Stimulated activated naive CD8-positive, alpha-beta T cell treated with anti-CD3 and anti-CD28 coated beads, Interleukin-15, Interleukin-2, amounts not matched to agents 100 ng/mL and 50 ng/mL, for 24 hours (primary cell): Measurements from ENCODE around the gene MLLT3.

ENCODE experiments used
- H3K27ac Mint-ChIP-seq: one replicate; pipeline ENCODE4 v1.8.0; 2021; ENCODE audit warnings: mild to moderate bottlenecking, mixed read lengths
- H3K27me3 Mint-ChIP-seq: one replicate; pipeline ENCODE4 v1.8.0; 2021; ENCODE audit warnings: mixed read lengths
- H3K36me3 Mint-ChIP-seq: one replicate; pipeline ENCODE4 v1.8.0; 2021; ENCODE audit warnings: low read depth, mixed read lengths
- H3K4me1 Mint-ChIP-seq: one replicate; pipeline ENCODE4 v1.8.0; 2021; ENCODE audit warnings: low read depth, mixed read lengths
- H3K4me3 Mint-ChIP-seq: one replicate; pipeline ENCODE4 v1.8.0; 2021; ENCODE audit warnings: mild to moderate bottlenecking, mixed read lengths
- H3K9me3 Mint-ChIP-seq: one replicate; pipeline ENCODE4 v1.8.0; 2021; ENCODE audit warnings: mixed read lengths

Gene MLLT3

GRCh38 chr9:20619487-20620200 lies 2.7 kb downstream of the MLLT3 start:
- Mint-ChIP-seq H3K27me3 (no peaks in the 10 kb centered on the region), H3K4me1 (peaks cover 58% of the 10 kb centered on the region), H3K4me3 (peak overlapping the region; percentile 90), H3K27ac (peak overlapping the region; percentile 66), H3K36me3 (peaks cover 22% of the 10 kb centered on the region), H3K9me3 (no peaks in the 10 kb centered on the region)

- H3K27me3 Mint-ChIP-seq: no peaks in the 10 kb centered on the region
- no peak overlapping the region for H3K4me3 Mint-ChIP-seq
- no peak overlapping the region for H3K27ac Mint-ChIP-seq
- no peaks in the 10 kb centered on the region for H3K9me3 Mint-ChIP-seq
- peaks cover 55% of the 10 kb centered on the region for H3K4me1 Mint-ChIP-seq
- H3K36me3 Mint-ChIP-seq: peaks cover 22% of the 10 kb centered on the region
Observed at GRCh38 chr9:20618361-20618802, 3.9 kb downstream of the MLLT3 start.

- Mint-ChIP-seq H3K4me1 (peaks cover 70% of the 10 kb centered on the region), H3K4me3 (no peak overlapping the region), H3K36me3 (peaks cover 22% of the 10 kb centered on the region), H3K27me3 (no peaks in the 10 kb centered on the region), H3K27ac (no peak overlapping the region), H3K9me3 (no peaks in the 10 kb centered on the region)
Observed at GRCh38 chr9:20616808-20617207, 5.5 kb downstream of the MLLT3 start.

GRCh38 chr9:20614602-20615216 lies 7.6 kb downstream of the MLLT3 start:
- no peak overlapping the region for H3K4me3 Mint-ChIP-seq

GRCh38 chr9:20611691-20612287 lies 10.5 kb downstream of the MLLT3 start:
- H3K4me1 Mint-ChIP-seq: peaks cover 76% of the 10 kb centered on the region
- H3K4me3 Mint-ChIP-seq: no peak overlapping the region
- no peaks in the 10 kb centered on the region for H3K27me3 Mint-ChIP-seq
- H3K9me3 Mint-ChIP-seq: no peaks in the 10 kb centered on the region
- H3K27ac Mint-ChIP-seq: peak overlapping the region; percentile 4
- H3K36me3 Mint-ChIP-seq: peaks cover 4% of the 10 kb centered on the region

More at GRCh38 chr9:20614602-20615216, 7.6 kb downstream of the MLLT3 start:
- Mint-ChIP-seq H3K27ac (peak overlapping the region; percentile 8), H3K27me3 (no peaks in the 10 kb centered on the region), H3K36me3 (peaks cover 18% of the 10 kb centered on the region), H3K9me3 (no peaks in the 10 kb centered on the region), H3K4me1 (peaks cover 78% of the 10 kb centered on the region)

GRCh38 chr9:20610591-20610990 lies 11.7 kb downstream of the MLLT3 start:
- H3K4me1 Mint-ChIP-seq: peaks cover 80% of the 10 kb centered on the region
- no peaks in the 10 kb centered on the region for H3K36me3 Mint-ChIP-seq
- H3K27me3 Mint-ChIP-seq: no peaks in the 10 kb centered on the region
- H3K9me3 Mint-ChIP-seq: no peaks in the 10 kb centered on the region
- no peak overlapping the region for H3K4me3 Mint-ChIP-seq
- H3K27ac Mint-ChIP-seq: no peak overlapping the region

GRCh38 chr9:20608582-20608981 lies 13.7 kb downstream of the MLLT3 start:
- Mint-ChIP-seq H3K9me3 (no peaks in the 10 kb centered on the region), H3K27ac (no peak overlapping the region), H3K27me3 (no peaks in the 10 kb centered on the region), H3K4me1 (peaks cover 88% of the 10 kb centered on the region), H3K36me3 (no peaks in the 10 kb centered on the region), H3K4me3 (peak overlapping the region; percentile 1)

GRCh38 chr9:20606652-20607051 lies 15.6 kb downstream of the MLLT3 start:
- Mint-ChIP-seq H3K4me1 (peaks cover 88% of the 10 kb centered on the region), H3K4me3 (peak overlapping the region; percentile 20)

GRCh38 chr9:20604562-20604961 lies 17.7 kb downstream of the MLLT3 start:
- Mint-ChIP-seq H3K4me1 (peaks cover 84% of the 10 kb centered on the region), H3K4me3 (peak overlapping the region; percentile 67), H3K9me3 (no peaks in the 10 kb centered on the region), H3K27me3 (no peaks in the 10 kb centered on the region), H3K27ac (no peak overlapping the region), H3K36me3 (peaks cover 4% of the 10 kb centered on the region)

More at GRCh38 chr9:20606652-20607051, 15.6 kb downstream of the MLLT3 start:
- Mint-ChIP-seq H3K27ac (no peak overlapping the region), H3K9me3 (no peaks in the 10 kb centered on the region), H3K27me3 (no peaks in the 10 kb centered on the region), H3K36me3 (no peaks in the 10 kb centered on the region)

GRCh38 chr9:20603524-20604268 lies 18.6 kb downstream of the MLLT3 start:
- Mint-ChIP-seq H3K4me3 (peak overlapping the region; percentile 67), H3K9me3 (no peaks in the 10 kb centered on the region), H3K27ac (peak overlapping the region; percentile 52), H3K4me1 (peaks cover 84% of the 10 kb centered on the region), H3K27me3 (no peaks in the 10 kb centered on the region), H3K36me3 (peaks cover 4% of the 10 kb centered on the region)

- H3K27me3 Mint-ChIP-seq: no peaks in the 10 kb centered on the region
- H3K4me3 Mint-ChIP-seq: no peak overlapping the region
- H3K4me1 Mint-ChIP-seq: peaks cover 80% of the 10 kb centered on the region
- peak overlapping the region; percentile 69 for H3K27ac Mint-ChIP-seq
- peaks cover 4% of the 10 kb centered on the region for H3K36me3 Mint-ChIP-seq
- no peaks in the 10 kb centered on the region for H3K9me3 Mint-ChIP-seq
Observed at GRCh38 chr9:20601292-20601691, 21.0 kb downstream of the MLLT3 start.

- H3K4me1 Mint-ChIP-seq: peaks cover 79% of the 10 kb centered on the region
- H3K4me3 Mint-ChIP-seq: no peak overlapping the region
- no peaks in the 10 kb centered on the region for H3K9me3 Mint-ChIP-seq
- H3K36me3 Mint-ChIP-seq: peaks cover 10% of the 10 kb centered on the region
- H3K27me3 Mint-ChIP-seq: no peaks in the 10 kb centered on the region
- H3K27ac Mint-ChIP-seq: peak overlapping the region; percentile 2
Observed at GRCh38 chr9:20599195-20599594, 23.1 kb downstream of the MLLT3 start.

GRCh38 chr9:20598367-20598766 lies 23.9 kb downstream of the MLLT3 start:
- Mint-ChIP-seq H3K27me3 (no peaks in the 10 kb centered on the region), H3K9me3 (no peaks in the 10 kb centered on the region), H3K4me3 (no peak overlapping the region), H3K4me1 (peaks cover 71% of the 10 kb centered on the region), H3K27ac (peak overlapping the region; percentile 17), H3K36me3 (peaks cover 12% of the 10 kb centered on the region)

- H3K4me3 Mint-ChIP-seq: no peak overlapping the region
- peak overlapping the region; percentile 17 for H3K27ac Mint-ChIP-seq
- no peaks in the 10 kb centered on the region for H3K27me3 Mint-ChIP-seq
Observed at GRCh38 chr9:20597862-20598261, 24.4 kb downstream of the MLLT3 start.

GRCh38 chr9:20594608-20595007 lies 27.7 kb downstream of the MLLT3 start:
- H3K27me3 Mint-ChIP-seq: no peaks in the 10 kb centered on the region
- peaks cover 6% of the 10 kb centered on the region for H3K9me3 Mint-ChIP-seq
- peaks cover 26% of the 10 kb centered on the region for H3K36me3 Mint-ChIP-seq
- peaks cover 51% of the 10 kb centered on the region for H3K4me1 Mint-ChIP-seq
- no peak overlapping the region for H3K4me3 Mint-ChIP-seq
- H3K27ac Mint-ChIP-seq: no peak overlapping the region

More at GRCh38 chr9:20597862-20598261, 24.4 kb downstream of the MLLT3 start:
- Mint-ChIP-seq H3K4me1 (peaks cover 66% of the 10 kb centered on the region), H3K36me3 (peaks cover 15% of the 10 kb centered on the region), H3K9me3 (no peaks in the 10 kb centered on the region)
